Adrenal gland (tissue), 12 donors: Measurements from ENCODE around the gene SH3BGRL3. TPM values are rescaled to one million over a fixed set of nuclear protein-coding genes. Genes with fewer than 3 reads are reported as not detected.

Source experiments
- DNase-seq, 7 donors: peaks; one replicate each; pipeline ENCODE4 v3.0.0-alpha.2; 2019 to 2020
- H3K27ac ChIP-seq, 5 donors: fragments of 200-600 bp; sonication (generic) in 4 of 5; 1 replicate in 3 of 5; 2 replicates in 2 of 5; pipeline versions ENCODE4 v1.5.1 to v1.8.0; 2016 to 2020; ENCODE audit warnings: mild to moderate bottlenecking in 1 of 5
- H3K27me3 ChIP-seq: fragments of 200-600 bp; 2 replicates; pipeline ENCODE4 v1.8.0; 2021
- H3K36me3 ChIP-seq, 2 donors: fragments of 200-600 bp; replicated peaks in 1 of 2; 1 replicate in 1 of 2; 2 replicates in 1 of 2; pipeline versions ENCODE4 v1.5.1 to v1.8.0; 2018 to 2022
- H3K4me1 ChIP-seq, 2 donors: fragments of 200-600 bp; replicated peaks in 1 of 2; 1 replicate in 1 of 2; 2 replicates in 1 of 2; pipeline versions ENCODE4 v1.5.1 to v1.8.0; 2018 to 2021
- H3K4me3 ChIP-seq, 4 donors: fragments of 200-600 bp; sonication (generic) in 3 of 4; one replicate each; pipeline ENCODE4 v1.5.1; 2016 to 2018
- H3K9me3 ChIP-seq, 3 donors: fragments of 200-600 bp; sonication (generic) in 1 of 3; replicated peaks in 1 of 3; 1 replicate in 2 of 3; 2 replicates in 1 of 3; pipeline versions ENCODE4 v1.5.1 to v1.8.0; 2016 to 2021
- CTCF ChIP-seq, 6 experiments: fragments of 450-650 bp in 4 of 6; fragments of 200-600 bp in 2 of 6; sonication (generic) in 1 of 6; IDR thresholded peaks; 1 replicate in 5 of 6; 2 replicates in 1 of 6; pipeline versions ENCODE4 v1.5.1 to v1.8.0; 2016 to 2021; ENCODE audit warnings: antibody characterized with exemption in 6 of 6, mild to moderate bottlenecking in 2 of 6, moderate library complexity in 1 of 6
- POLR2A ChIP-seq, 2 donors: fragments of 450-650 bp; IDR thresholded peaks; one replicate each; pipeline ENCODE4 v1.6.1; 2017; ENCODE audit warnings: antibody characterized with exemption in 2 of 2, mild to moderate bottlenecking in 2 of 2, moderate library complexity in 1 of 2
- WGBS, 4 donors: extraction: QIAGEN DNeasy Blood & Tissue Kit in 2 of 4; methylation state at CpG; one replicate each; pipeline versions ENCODE4 v1.1.5 to v1.1.7; 2013 to 2017; 5-methylcytosine and 5-hydroxymethylcytosine counted together
- intact Hi-C, 2 donors: fragments of 100-400 bp; cut with DNase I; formaldehyde crosslinking; loops; one replicate each; pipeline versions ENCODE4 v1.14.1 to v1.15.0; 2022 to 2023
- polyA plus RNA-seq, 3 donors: library from polyadenylated mRNA; stranded (reverse); fragments of 200-250 nt in 2 of 3; fragments of 350-450 nt in 1 of 3; fragmentation: Illumina TruSeq in 1 of 3; extraction: RNeasy Lipid Tissue Mini Kit (QIAGEN cat#74804) in 1 of 3; gene quantifications; one replicate each; pipeline ENCODE4 v1.2.3, GENCODE V29; 2013 to 2014
- total RNA-seq, 9 donors: library from RNA; depleted of rRNA in 4 of 9; stranded (reverse); fragments of >200 nt in 4 of 9; fragments of 120-200 nt in 1 of 9; fragmentation: NEBNext Ultra II Directional in 1 of 9; extraction: Animal tissue kit (Norgen Biotek cat#: 25700) in 1 of 9; gene quantifications; one replicate each; pipeline versions ENCODE4 v1.1.0 to v1.2.4, GENCODE V29; 2013 to 2023
- donor health status: healthy with polysubstance abuse.
- donor health status: Bipolar disorder and iron deficiency.
- donor health status: DM: yes; HTN: yes; CAD: no.
- donor health status: DM: no; HTN: no; CAD: no.
- donor health status: DM: no; HTN: no; CAD: no.
- donor health status: DM: yes; HTN: yes; CAD: no.

SH3BGRL3 gene
- total and polyA plus RNA-seq, 12 donors, result 21.0 to 350 (median 92.8) TPM

GRCh38 chr1:26318338-26319064 is 38.6 kb downstream of the SH3BGRL3 start:
- TF ChIP-seq CTCF (IDR thresholded peaks at IDR 0.05), result no peak
- intact Hi-C loops, result no loop called here

GRCh38 chr1:26320896-26321295 is 41.0 kb downstream of the SH3BGRL3 start:
- H3K36me3 ChIP-seq, result no peaks in the 10 kb centered on the region
- H3K4me3 ChIP-seq, result no peak overlapping the region
- no peaks in the 10 kb centered on the region for H3K4me1 ChIP-seq
- DNase-seq, result no peak
- no peaks in the 10 kb centered on the region for H3K27me3 ChIP-seq
- 46 to 61% (median 58%) methylated on average over 2 of the region's 2 CpGs; no CpG with 5 or more reads in 1 of the 4 donors for WGBS, 4 donors
- no peaks in the 10 kb centered on the region for H3K9me3 ChIP-seq
- TF ChIP-seq CTCF (IDR thresholded peaks at IDR 0.05) (no peak), POLR2A (IDR thresholded peaks at IDR 0.05) (no peak)
- no peak overlapping the region for H3K27ac ChIP-seq
- intact Hi-C loops, result loop anchor here (2.0 to 5.0 kb wide), 3 partner anchors 39 to 154 kb away; partner anchors contain the start of genes C1orf232 (in 1 of the 2), SH3BGRL3 (in 1 of the 2) and ZNF593 (in 1 of the 2)

More at GRCh38 chr1:26318338-26319064, 38.6 kb downstream of the SH3BGRL3 start:
- no peaks in the 10 kb centered on the region for H3K27me3 ChIP-seq
- no peaks in the 10 kb centered on the region for H3K4me1 ChIP-seq
- H3K27ac ChIP-seq, result peak overlapping the region in 1 of 5 donors; percentile 6
- no peaks in the 10 kb centered on the region for H3K36me3 ChIP-seq
- DNase-seq, result peak in 4 of 7 donors; percentile 34 to 43 (median 40)
- 68 to 78% (median 71%) methylated on average over 8 to 9 of the region's 9 CpGs for WGBS, 4 donors
- no peak overlapping the region for H3K4me3 ChIP-seq
- no peaks in the 10 kb centered on the region for H3K9me3 ChIP-seq

- Histone ChIP-seq H3K36me3 (no peaks in the 10 kb centered on the region), H3K9me3 (no peaks in the 10 kb centered on the region), H3K4me1 (no peaks in the 10 kb centered on the region), H3K4me3 (no peak overlapping the region), H3K27me3 (no peaks in the 10 kb centered on the region), H3K27ac (no peak overlapping the region)
- peak; percentile 88 to 95 (median 92) for DNase-seq
- intact Hi-C loops, result loop anchor here (2.0 to 5.0 kb wide), 3 partner anchors 39 to 154 kb away; partner anchors contain the start of genes C1orf232 (in 1 of the 2), SH3BGRL3 (in 1 of the 2) and ZNF593 (in 1 of the 2)
- peak; percentile 74 to 96 (median 90) for TF ChIP-seq CTCF (IDR thresholded peaks at IDR 0.05)
- no peak for TF ChIP-seq POLR2A (IDR thresholded peaks at IDR 0.05)
- WGBS, 4 donors, result 10 to 14% (median 13%) methylated on average over 10 to 16 of the region's 16 CpGs
Observed at GRCh38 chr1:26321315-26322041, 41.6 kb downstream of the SH3BGRL3 start.

- no peaks in the 10 kb centered on the region for H3K27me3 ChIP-seq
- H3K4me1 ChIP-seq, result no peaks in the 10 kb centered on the region
- DNase-seq, result no peak
- no peak overlapping the region for H3K4me3 ChIP-seq
- H3K36me3 ChIP-seq, result no peaks in the 10 kb centered on the region
- H3K27ac ChIP-seq, result no peak overlapping the region
- TF ChIP-seq CTCF (IDR thresholded peaks at IDR 0.05) (no peak), POLR2A (IDR thresholded peaks at IDR 0.05) (no peak)
- 41 to 98% (median 60%) methylated on average over 6 to 10 of the region's 10 CpGs for WGBS, 4 donors
- intact Hi-C loops, result loop anchor here (5.0 kb wide), 2 partner anchors 40 to 155 kb away; partner anchors contain the start of genes C1orf232 (in 1 of the 2), SH3BGRL3 (in 1 of the 2) and ZNF593 (in 1 of the 2)
- H3K9me3 ChIP-seq, result no peaks in the 10 kb centered on the region
Observed at GRCh38 chr1:26322042-26322331, 42.1 kb downstream of the SH3BGRL3 start.
